IPS-15b (cell line): ENCODE data around the gene RB1.

ENCODE experiments used
- H3K27me3 ChIP-seq: one replicate; pipeline ENCODE4 v1.6.1; 2013; ENCODE audit warnings: low read length; ENCODE audit not compliant: control insufficient read depth, insufficient read depth
- H3K36me3 ChIP-seq: one replicate; pipeline ENCODE4 v1.6.1; 2013; ENCODE audit warnings: low read length; ENCODE audit not compliant: control insufficient read depth, insufficient read depth
- H3K4me1 ChIP-seq: one replicate; pipeline ENCODE4 v1.6.1; 2013; ENCODE audit warnings: mild to moderate bottlenecking, low read length; ENCODE audit not compliant: control insufficient read depth, insufficient read depth
- H3K4me3 ChIP-seq: one replicate; pipeline ENCODE4 v1.5.1; 2013; ENCODE audit warnings: low read depth, low read length
- H3K9ac ChIP-seq: one replicate; pipeline ENCODE4 v1.6.1; 2013; ENCODE audit warnings: low read depth, mild to moderate bottlenecking, low read length
- H3K9me3 ChIP-seq: one replicate; pipeline ENCODE4 v1.6.1; 2013; ENCODE audit warnings: mild to moderate bottlenecking, low read length; ENCODE audit not compliant: control insufficient read depth, insufficient read depth

Gene RB1

GRCh38 chr13:48266701-48267639 lies 36.6 kb upstream of the RB1 start:
- H3K9me3 ChIP-seq: no peaks in the 10 kb centered on the region
- H3K9ac ChIP-seq: no peak overlapping the region
- no peaks in the 10 kb centered on the region for H3K27me3 ChIP-seq
- H3K4me1 ChIP-seq: no peaks in the 10 kb centered on the region
- H3K4me3 ChIP-seq: no peak overlapping the region
- peaks cover 4% of the 10 kb centered on the region for H3K36me3 ChIP-seq

- H3K9me3 ChIP-seq: no peaks in the 10 kb centered on the region
- no peaks in the 10 kb centered on the region for H3K27me3 ChIP-seq
- no peak overlapping the region for H3K9ac ChIP-seq
- H3K4me3 ChIP-seq: no peak overlapping the region
- no peaks in the 10 kb centered on the region for H3K36me3 ChIP-seq
- H3K4me1 ChIP-seq: no peaks in the 10 kb centered on the region
Observed at GRCh38 chr13:48268019-48268418, 35.5 kb upstream of the RB1 start.

DNA sequence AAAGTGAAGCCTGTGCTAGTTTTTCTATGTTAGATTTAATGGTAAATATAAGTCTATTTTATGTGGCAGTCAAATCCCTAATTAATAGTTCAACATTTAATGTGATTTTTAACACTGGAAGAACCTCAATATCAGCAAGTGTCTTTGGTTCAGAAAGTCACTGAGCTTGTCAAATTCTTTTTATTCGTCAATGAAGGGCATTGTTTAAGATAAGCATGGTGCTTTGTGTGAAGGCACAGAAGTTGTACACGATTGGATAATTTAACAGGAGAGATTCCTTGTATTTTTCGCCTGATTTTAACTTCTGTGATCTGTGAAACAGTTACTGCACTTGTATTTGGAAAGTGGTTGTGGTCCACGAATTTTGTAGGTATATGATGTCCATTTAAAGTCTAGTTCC lies 30.2 kb upstream of the RB1 start:
- Histone ChIP-seq H3K4me1 (no peaks in the 10 kb centered on the region), H3K36me3 (no peaks in the 10 kb centered on the region), H3K9me3 (no peaks in the 10 kb centered on the region), H3K4me3 (no peak overlapping the region), H3K9ac (no peak overlapping the region), H3K27me3 (no peaks in the 10 kb centered on the region)

- Histone ChIP-seq H3K27me3 (no peaks in the 10 kb centered on the region), H3K4me1 (no peaks in the 10 kb centered on the region), H3K9ac (no peak overlapping the region), H3K36me3 (no peaks in the 10 kb centered on the region), H3K9me3 (no peaks in the 10 kb centered on the region), H3K4me3 (no peak overlapping the region)
Observed at GRCh38 chr13:48275507-48275906, 28.0 kb upstream of the RB1 start.

DNA sequence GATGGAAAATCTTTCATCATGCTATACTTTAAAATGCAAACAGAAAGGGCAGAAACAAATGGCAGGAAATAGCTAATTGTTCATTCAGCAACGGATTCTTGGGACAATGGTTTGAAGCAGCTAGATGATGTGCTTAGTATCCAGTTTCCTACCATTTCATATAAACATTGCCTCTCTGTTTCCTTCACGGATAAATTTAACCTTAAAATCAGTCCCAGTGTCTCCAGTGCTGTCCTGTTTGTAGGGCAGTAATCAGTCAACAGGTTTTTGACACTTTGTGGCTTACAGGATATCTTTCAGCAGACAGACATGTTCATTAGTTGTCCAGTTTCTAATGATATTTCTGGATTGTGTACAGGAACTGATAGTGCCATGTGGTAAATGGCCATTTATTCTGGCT lies 24.7 kb upstream of the RB1 start:
- H3K4me1 ChIP-seq: no peaks in the 10 kb centered on the region
- no peaks in the 10 kb centered on the region for H3K9me3 ChIP-seq
- no peaks in the 10 kb centered on the region for H3K27me3 ChIP-seq
- H3K9ac ChIP-seq: no peak overlapping the region
- H3K36me3 ChIP-seq: no peaks in the 10 kb centered on the region
- no peak overlapping the region for H3K4me3 ChIP-seq

- no peak overlapping the region for H3K9ac ChIP-seq
- H3K4me3 ChIP-seq: no peak overlapping the region
- H3K36me3 ChIP-seq: no peaks in the 10 kb centered on the region
- no peaks in the 10 kb centered on the region for H3K9me3 ChIP-seq
- no peaks in the 10 kb centered on the region for H3K4me1 ChIP-seq
- H3K27me3 ChIP-seq: no peaks in the 10 kb centered on the region
Observed at GRCh38 chr13:48281556-48281955, 22.0 kb upstream of the RB1 start.

DNA sequence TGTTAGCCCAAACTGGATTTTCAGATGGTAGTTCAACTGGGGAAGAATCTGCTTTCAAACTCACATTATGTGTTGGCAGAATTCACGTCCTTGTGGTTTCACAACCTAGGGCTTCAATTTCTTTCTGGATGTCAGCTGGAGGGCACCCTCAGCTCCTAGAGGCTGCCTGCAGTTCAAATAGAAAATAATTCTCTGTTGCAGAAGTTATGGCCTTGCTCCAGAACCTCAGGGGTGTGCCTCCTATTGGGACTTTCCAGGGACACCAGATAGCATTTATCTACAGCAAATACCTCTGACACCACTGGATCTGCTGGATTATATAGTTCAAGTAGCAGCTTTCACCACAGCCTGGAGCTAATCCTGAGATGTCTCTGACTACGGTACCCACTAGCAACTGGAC lies 11.8 kb upstream of the RB1 start:
- no peak overlapping the region for H3K4me3 ChIP-seq
- no peaks in the 10 kb centered on the region for H3K4me1 ChIP-seq
- H3K27me3 ChIP-seq: peaks cover 3% of the 10 kb centered on the region
- no peak overlapping the region for H3K9ac ChIP-seq
- H3K9me3 ChIP-seq: no peaks in the 10 kb centered on the region
- no peaks in the 10 kb centered on the region for H3K36me3 ChIP-seq

GRCh38 chr13:48292650-48293049 lies 10.9 kb upstream of the RB1 start:
- Histone ChIP-seq H3K27me3 (peaks cover 3% of the 10 kb centered on the region), H3K4me3 (no peak overlapping the region), H3K9ac (no peak overlapping the region), H3K4me1 (no peaks in the 10 kb centered on the region), H3K36me3 (no peaks in the 10 kb centered on the region), H3K9me3 (no peaks in the 10 kb centered on the region)

- Histone ChIP-seq H3K9me3 (no peaks in the 10 kb centered on the region), H3K27me3 (peaks cover 3% of the 10 kb centered on the region), H3K36me3 (no peaks in the 10 kb centered on the region), H3K4me1 (no peaks in the 10 kb centered on the region), H3K4me3 (no peak overlapping the region), H3K9ac (no peak overlapping the region)
Observed at GRCh38 chr13:48294653-48295052, 8.9 kb upstream of the RB1 start.

DNA sequence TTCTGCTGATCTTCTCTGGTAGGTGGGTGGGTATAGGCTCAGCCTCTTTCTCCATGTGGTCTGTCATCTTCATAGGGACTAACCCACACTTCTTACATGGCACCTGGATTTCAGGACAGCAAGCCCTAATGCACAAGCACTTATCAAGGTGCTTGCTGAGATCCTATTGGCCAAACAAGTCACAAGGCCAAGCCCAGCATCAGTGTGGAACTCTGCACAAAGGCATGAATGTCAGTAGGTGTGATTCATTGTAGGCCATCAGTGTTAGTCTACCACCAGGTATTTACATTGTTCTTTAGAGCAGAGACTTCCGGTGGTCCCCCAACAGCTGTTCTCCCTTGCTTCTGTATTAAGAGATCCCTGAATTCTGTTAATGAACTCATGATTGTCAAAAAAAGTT lies 8.3 kb upstream of the RB1 start:
- H3K4me1 ChIP-seq: no peaks in the 10 kb centered on the region
- H3K9me3 ChIP-seq: no peaks in the 10 kb centered on the region
- H3K9ac ChIP-seq: no peak overlapping the region
- H3K36me3 ChIP-seq: no peaks in the 10 kb centered on the region
- H3K27me3 ChIP-seq: peaks cover 2% of the 10 kb centered on the region
- H3K4me3 ChIP-seq: no peak overlapping the region

DNA sequence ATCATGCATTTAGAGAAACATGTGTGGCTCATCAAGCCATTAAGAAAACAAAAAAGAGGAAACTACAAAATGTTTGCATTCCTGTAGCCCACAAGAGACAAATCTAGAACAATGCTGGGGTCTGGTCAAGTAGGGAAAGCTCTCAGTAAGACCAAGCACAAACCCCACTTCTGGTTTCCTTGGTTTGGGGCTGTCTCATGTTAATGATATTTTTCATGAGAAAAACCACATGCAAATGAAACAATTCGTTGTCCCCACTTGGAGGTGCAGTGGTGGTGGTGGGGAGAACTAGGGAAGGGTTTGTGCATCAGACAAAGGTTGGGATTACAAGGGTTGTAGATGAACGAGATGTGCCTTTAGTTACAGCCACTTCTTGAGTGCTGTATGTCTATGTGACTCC lies 7.0 kb upstream of the RB1 start:
- H3K27me3 ChIP-seq: no peaks in the 10 kb centered on the region
- no peak overlapping the region for H3K9ac ChIP-seq
- H3K4me3 ChIP-seq: no peak overlapping the region
- no peaks in the 10 kb centered on the region for H3K4me1 ChIP-seq
- H3K36me3 ChIP-seq: no peaks in the 10 kb centered on the region
- H3K9me3 ChIP-seq: no peaks in the 10 kb centered on the region

GRCh38 chr13:48297131-48297786 lies 6.3 kb upstream of the RB1 start:
- Histone ChIP-seq H3K9me3 (no peaks in the 10 kb centered on the region), H3K27me3 (no peaks in the 10 kb centered on the region), H3K36me3 (no peaks in the 10 kb centered on the region), H3K4me3 (no peak overlapping the region), H3K9ac (no peak overlapping the region), H3K4me1 (no peaks in the 10 kb centered on the region)
